GM03348 (cell line): ENCODE measurements around the gene PPP1R2B.

Source experiments
- DNase-seq: peaks from one replicate; pipeline ENCODE4 v3.0.0; 2012; ENCODE audit warnings: low spot score

PPP1R2B gene

DNA sequence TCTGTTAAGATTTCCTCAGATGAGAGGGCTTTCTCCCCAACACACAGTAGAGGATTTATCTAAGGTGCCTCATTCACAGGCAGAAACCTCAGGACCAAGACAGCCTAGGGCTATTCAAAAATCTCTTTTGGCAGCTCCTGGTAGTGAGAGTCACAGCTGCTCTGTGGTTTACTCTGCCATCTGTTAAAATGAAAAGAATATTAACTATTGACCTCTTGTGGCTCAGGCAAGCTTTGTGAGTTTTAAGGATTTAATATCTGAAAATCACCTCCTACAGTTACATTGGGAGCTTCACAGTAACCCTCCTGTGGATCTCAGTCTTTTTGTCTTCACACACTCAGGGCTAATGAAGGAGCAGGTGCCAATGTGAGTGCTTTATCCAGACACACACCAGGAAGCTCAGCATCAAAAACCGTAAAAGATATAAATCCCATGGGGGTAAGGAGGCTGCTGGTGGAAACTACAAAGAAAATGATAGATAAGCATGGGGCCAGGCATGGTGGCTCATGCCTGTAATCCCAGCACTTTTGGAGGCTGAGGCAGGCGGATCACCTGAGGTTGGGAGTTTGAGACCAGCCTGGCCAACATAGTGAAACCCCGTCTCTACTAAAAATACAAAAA lies 29.7 kb downstream of the PPP1R2B start:
- no peak for DNase-seq

- DNase-seq: no peak
Observed at GRCh38 chr5:156883316-156883875, 33.3 kb downstream of the PPP1R2B start.

DNA sequence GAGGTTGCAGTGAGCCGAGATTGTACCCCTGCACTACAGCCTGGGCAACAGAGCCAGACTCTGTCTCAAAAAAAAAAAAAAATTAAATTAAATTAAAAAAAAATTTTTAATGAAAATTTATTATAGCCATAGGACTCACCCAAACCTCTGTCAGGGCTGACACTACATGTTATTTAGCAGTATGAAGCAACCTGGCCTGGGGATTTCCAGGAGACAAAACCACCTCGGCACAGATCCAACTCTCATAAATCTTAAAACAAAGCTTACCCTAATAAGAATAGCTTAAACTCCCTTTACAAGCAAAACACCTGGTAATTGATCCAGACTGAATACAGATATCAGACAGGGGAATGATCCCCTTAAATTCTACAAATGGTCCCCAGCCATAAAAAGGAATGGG lies 38.4 kb downstream of the PPP1R2B start:
- no peak for DNase-seq

- no peak for DNase-seq
Observed at GRCh38 chr5:156892223-156892622, 42.1 kb downstream of the PPP1R2B start.

DNA sequence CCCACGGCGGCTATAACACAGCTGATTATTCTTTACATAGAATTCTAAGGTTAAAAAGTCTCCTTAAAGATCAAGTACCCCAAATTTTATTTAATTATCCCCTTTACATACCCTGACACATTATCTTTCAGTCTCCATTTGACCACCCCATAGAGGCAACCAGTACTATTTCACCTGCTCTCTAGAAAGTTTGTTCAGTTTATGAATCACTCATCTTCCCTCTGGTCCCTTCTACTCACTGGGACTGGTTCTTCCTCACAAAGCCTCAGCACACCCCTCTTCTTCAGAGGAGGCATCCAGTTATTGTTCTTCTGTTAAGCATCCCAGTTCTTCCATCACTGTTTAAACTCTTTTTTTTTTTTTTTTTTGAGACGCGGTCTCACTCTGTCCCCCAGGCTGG lies 42.8 kb downstream of the PPP1R2B start:
- DNase-seq: no peak

DNA sequence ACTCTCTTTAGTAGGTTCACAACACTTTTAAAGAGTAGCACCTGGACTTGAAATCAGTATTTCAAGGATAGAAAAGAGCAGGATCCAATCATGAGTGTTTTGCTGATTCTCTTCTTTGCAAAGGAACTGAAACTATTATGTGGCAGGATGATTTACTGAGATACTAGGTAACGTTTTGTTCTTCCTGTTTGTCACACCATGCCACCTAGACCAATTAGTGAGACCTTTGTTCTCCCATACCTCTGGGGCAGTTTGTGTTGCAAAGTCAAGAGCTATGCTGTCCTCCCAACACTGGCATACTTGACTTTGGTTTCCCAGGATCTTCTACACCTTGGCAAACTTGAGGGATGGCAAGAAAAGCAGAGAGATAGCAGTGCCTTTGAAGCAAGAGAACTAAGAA lies 43.4 kb downstream of the PPP1R2B start:
- DNase-seq: no peak

GRCh38 chr5:156896546-156896945 lies 46.5 kb downstream of the PPP1R2B start:
- DNase-seq: no peak
